ENCODE results near the gene GPR137.

- no peak for TF ChIP-seq EP300 (IDR thresholded peaks at IDR 0.05)
- TF ChIP-seq POLR2A (IDR thresholded peaks at IDR 0.05) = no peak
- TF ChIP-seq, protein P1, sequence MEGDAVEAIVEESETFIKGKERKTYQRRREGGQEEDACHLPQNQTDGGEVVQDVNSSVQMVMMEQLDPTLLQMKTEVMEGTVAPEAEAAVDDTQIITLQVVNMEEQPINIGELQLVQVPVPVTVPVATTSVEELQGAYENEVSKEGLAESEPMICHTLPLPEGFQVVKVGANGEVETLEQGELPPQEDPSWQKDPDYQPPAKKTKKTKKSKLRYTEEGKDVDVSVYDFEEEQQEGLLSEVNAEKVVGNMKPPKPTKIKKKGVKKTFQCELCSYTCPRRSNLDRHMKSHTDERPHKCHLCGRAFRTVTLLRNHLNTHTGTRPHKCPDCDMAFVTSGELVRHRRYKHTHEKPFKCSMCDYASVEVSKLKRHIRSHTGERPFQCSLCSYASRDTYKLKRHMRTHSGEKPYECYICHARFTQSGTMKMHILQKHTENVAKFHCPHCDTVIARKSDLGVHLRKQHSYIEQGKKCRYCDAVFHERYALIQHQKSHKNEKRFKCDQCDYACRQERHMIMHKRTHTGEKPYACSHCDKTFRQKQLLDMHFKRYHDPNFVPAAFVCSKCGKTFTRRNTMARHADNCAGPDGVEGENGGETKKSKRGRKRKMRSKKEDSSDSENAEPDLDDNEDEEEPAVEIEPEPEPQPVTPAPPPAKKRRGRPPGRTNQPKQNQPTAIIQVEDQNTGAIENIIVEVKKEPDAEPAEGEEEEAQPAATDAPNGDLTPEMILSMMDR (IDR thresholded peaks at IDR 0.05) = no peak
- TF ChIP-seq POLR2AphosphoS5 (IDR thresholded peaks at IDR 0.05) = no peak
Measured at GRCh38 chr11:64256300-64256699, 29.3 kb upstream of the GPR137 start.
